Parathyroid adenoma (tissue), 2 donors: Measurements from ENCODE around the gene GAPDH.
"Not testable (repeated sequence)": the region's sequence is repeated elsewhere in the genome, so short reads cannot be mapped to it uniquely, and the experiment has no call there.

Experiments used
- H2AFZ ChIP-seq: fragments of 300-600 bp; sonication (generic); one replicate; pipeline ENCODE4 v1.7.0; 2017; ENCODE audit warnings: antibody characterized with exemption, mild to moderate bottlenecking
- H3K27ac ChIP-seq: fragments of 300-600 bp; sonication (generic); one replicate; pipeline ENCODE4 v1.7.0; 2017
- H3K27me3 ChIP-seq: fragments of 300-600 bp; sonication (generic); one replicate; pipeline ENCODE4 v1.7.0; 2017; ENCODE audit warnings: low read length; ENCODE audit not compliant: control insufficient read depth, insufficient read depth
- H3K36me3 ChIP-seq: fragments of 300-600 bp; sonication (generic); one replicate; pipeline ENCODE4 v1.7.0; 2017; ENCODE audit warnings: low read length; ENCODE audit not compliant: control insufficient read depth, insufficient read depth
- H3K4me1 ChIP-seq: fragments of 300-600 bp; sonication (generic); one replicate; pipeline ENCODE4 v1.7.0; 2017; ENCODE audit warnings: control low read depth
- H3K4me2 ChIP-seq: fragments of 300-600 bp; sonication (generic); one replicate; pipeline ENCODE4 v1.7.0; 2017; ENCODE audit warnings: low read length
- H3K4me3 ChIP-seq: fragments of 300-600 bp; sonication (generic); one replicate; pipeline ENCODE4 v1.7.0; 2017; ENCODE audit warnings: low read depth, low read length
- H3K79me2 ChIP-seq: fragments of 300-600 bp; sonication (generic); one replicate; pipeline ENCODE4 v1.7.0; 2017; ENCODE audit warnings: control low read depth
- H3K9ac ChIP-seq: fragments of 300-600 bp; sonication (generic); one replicate; pipeline ENCODE4 v1.7.0; 2017; ENCODE audit warnings: mild to moderate bottlenecking
- H3K9me3 ChIP-seq: fragments of 300-600 bp; sonication (generic); one replicate; pipeline ENCODE4 v1.7.0; 2017; ENCODE audit warnings: low read length; ENCODE audit not compliant: control insufficient read depth
- CTCF ChIP-seq: fragments of 300-600 bp; sonication (generic); IDR thresholded peaks from one replicate; pipeline ENCODE4 v1.7.0; 2017; ENCODE audit warnings: antibody characterized with exemption, mild to moderate bottlenecking
- donor health status: primary hyperparathyroidism.

The GAPDH gene

DNA sequence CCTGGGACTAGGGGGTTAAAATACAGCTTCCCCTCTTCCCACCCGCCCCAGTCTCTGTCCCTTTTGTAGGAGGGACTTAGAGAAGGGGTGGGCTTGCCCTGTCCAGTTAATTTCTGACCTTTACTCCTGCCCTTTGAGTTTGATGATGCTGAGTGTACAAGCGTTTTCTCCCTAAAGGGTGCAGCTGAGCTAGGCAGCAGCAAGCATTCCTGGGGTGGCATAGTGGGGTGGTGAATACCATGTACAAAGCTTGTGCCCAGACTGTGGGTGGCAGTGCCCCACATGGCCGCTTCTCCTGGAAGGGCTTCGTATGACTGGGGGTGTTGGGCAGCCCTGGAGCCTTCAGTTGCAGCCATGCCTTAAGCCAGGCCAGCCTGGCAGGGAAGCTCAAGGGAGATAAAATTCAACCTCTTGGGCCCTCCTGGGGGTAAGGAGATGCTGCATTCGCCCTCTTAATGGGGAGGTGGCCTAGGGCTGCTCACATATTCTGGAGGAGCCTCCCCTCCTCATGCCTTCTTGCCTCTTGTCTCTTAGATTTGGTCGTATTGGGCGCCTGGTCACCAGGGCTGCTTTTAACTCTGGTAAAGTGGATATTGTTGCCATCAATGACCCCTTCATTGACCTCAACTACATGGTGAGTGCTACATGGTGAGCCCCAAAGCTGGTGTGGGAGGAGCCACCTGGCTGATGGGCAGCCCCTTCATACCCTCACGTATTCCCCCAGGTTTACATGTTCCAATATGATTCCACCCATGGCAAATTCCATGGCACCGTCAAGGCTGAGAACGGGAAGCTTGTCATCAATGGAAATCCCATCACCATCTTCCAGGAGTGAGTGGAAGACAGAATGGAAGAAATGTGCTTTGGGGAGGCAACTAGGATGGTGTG lies 1.9 kb downstream of the GAPDH start:
- peaks cover 21% of the 10 kb centered on the region for H3K4me1 ChIP-seq
- H3K27me3 ChIP-seq, result no peaks in the 10 kb centered on the region
- H3K4me2 ChIP-seq, result peak overlapping the region; percentile 99
- TF ChIP-seq CTCF, result no peak
- no peaks in the 10 kb centered on the region for H3K36me3 ChIP-seq
- no peak overlapping the region for H2AFZ ChIP-seq
- H3K79me2 ChIP-seq, result peaks cover 6% of the 10 kb centered on the region
- H3K4me3 ChIP-seq, result peak overlapping the region; percentile 96
- H3K9ac ChIP-seq, result no peak overlapping the region
- no peaks in the 10 kb centered on the region for H3K9me3 ChIP-seq
- H3K27ac ChIP-seq, result peak overlapping the region; percentile 93

DNA sequence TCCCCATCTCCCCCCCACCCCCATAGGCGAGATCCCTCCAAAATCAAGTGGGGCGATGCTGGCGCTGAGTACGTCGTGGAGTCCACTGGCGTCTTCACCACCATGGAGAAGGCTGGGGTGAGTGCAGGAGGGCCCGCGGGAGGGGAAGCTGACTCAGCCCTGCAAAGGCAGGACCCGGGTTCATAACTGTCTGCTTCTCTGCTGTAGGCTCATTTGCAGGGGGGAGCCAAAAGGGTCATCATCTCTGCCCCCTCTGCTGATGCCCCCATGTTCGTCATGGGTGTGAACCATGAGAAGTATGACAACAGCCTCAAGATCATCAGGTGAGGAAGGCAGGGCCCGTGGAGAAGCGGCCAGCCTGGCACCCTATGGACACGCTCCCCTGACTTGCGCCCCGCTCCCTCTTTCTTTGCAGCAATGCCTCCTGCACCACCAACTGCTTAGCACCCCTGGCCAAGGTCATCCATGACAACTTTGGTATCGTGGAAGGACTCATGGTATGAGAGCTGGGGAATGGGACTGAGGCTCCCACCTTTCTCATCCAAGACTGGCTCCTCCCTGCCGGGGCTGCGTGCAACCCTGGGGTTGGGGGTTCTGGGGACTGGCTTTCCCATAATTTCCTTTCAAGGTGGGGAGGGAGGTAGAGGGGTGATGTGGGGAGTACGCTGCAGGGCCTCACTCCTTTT lies 2.7 kb downstream of the GAPDH start:
- Histone ChIP-seq H3K9me3 (no peaks in the 10 kb centered on the region), H3K36me3 (no peaks in the 10 kb centered on the region), H3K4me2 (no peak overlapping the region), H3K27me3 (no peaks in the 10 kb centered on the region), H3K27ac (peak overlapping the region; percentile 93), H3K4me1 (peaks cover 21% of the 10 kb centered on the region), H2AFZ (no peak overlapping the region), H3K4me3 (no peak overlapping the region), H3K79me2 (peaks cover 6% of the 10 kb centered on the region), H3K9ac (no peak overlapping the region)
- no peak for TF ChIP-seq CTCF

- Histone ChIP-seq H3K27ac (peak overlapping the region; percentile 93), H3K4me1 (peaks cover 13% of the 10 kb centered on the region)
- H3K4me3 ChIP-seq, H3K9me3 ChIP-seq, H3K4me2 ChIP-seq, H2AFZ ChIP-seq, H3K79me2 ChIP-seq, H3K27me3 ChIP-seq, H3K9ac ChIP-seq, H3K36me3 ChIP-seq: not testable (repeated sequence)
- TF ChIP-seq CTCF, result peak; percentile 96
Observed at GRCh38 chr12:6537580-6538419, 3.5 kb downstream of the GAPDH start.

DNA sequence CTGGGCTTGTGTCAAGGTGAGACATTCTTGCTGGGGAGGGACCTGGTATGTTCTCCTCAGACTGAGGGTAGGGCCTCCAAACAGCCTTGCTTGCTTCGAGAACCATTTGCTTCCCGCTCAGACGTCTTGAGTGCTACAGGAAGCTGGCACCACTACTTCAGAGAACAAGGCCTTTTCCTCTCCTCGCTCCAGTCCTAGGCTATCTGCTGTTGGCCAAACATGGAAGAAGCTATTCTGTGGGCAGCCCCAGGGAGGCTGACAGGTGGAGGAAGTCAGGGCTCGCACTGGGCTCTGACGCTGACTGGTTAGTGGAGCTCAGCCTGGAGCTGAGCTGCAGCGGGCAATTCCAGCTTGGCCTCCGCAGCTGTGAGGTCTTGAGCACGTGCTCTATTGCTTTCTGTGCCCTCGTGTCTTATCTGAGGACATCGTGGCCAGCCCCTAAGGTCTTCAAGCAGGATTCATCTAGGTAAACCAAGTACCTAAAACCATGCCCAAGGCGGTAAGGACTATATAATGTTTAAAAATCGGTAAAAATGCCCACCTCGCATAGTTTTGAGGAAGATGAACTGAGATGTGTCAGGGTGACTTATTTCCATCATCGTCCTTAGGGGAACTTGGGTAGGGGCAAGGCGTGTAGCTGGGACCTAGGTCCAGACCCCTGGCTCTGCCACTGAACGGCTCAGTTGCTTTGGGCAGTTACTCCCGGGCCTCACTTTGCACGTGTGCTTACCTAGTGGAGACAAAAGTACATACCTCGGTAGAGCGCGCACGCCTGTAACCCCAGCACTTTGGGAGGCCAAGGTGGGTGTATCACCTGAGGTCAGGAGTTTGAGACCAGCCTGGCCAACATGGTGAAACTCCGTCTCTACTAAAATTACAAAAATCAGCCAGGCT lies 4.3 kb downstream of the GAPDH start:
- H3K4me3 ChIP-seq, result no peak overlapping the region
- H3K4me1 ChIP-seq, result peaks cover 8% of the 10 kb centered on the region
- peaks cover 6% of the 10 kb centered on the region for H3K79me2 ChIP-seq
- H3K9me3 ChIP-seq, result no peaks in the 10 kb centered on the region
- H3K36me3 ChIP-seq, result no peaks in the 10 kb centered on the region
- H3K27ac ChIP-seq, result peak overlapping the region; percentile 93
- TF ChIP-seq CTCF, result no peak
- no peaks in the 10 kb centered on the region for H3K27me3 ChIP-seq
- no peak overlapping the region for H2AFZ ChIP-seq
- no peak overlapping the region for H3K4me2 ChIP-seq
- no peak overlapping the region for H3K9ac ChIP-seq
